GDM1 (cell line): ENCODE data around the gene TUBB2B.

Experiments used
- DNase-seq: peaks from one replicate; lab custom pipeline; 2025; lab: John Stamatoyannopoulos, UW

TUBB2B gene

DNA sequence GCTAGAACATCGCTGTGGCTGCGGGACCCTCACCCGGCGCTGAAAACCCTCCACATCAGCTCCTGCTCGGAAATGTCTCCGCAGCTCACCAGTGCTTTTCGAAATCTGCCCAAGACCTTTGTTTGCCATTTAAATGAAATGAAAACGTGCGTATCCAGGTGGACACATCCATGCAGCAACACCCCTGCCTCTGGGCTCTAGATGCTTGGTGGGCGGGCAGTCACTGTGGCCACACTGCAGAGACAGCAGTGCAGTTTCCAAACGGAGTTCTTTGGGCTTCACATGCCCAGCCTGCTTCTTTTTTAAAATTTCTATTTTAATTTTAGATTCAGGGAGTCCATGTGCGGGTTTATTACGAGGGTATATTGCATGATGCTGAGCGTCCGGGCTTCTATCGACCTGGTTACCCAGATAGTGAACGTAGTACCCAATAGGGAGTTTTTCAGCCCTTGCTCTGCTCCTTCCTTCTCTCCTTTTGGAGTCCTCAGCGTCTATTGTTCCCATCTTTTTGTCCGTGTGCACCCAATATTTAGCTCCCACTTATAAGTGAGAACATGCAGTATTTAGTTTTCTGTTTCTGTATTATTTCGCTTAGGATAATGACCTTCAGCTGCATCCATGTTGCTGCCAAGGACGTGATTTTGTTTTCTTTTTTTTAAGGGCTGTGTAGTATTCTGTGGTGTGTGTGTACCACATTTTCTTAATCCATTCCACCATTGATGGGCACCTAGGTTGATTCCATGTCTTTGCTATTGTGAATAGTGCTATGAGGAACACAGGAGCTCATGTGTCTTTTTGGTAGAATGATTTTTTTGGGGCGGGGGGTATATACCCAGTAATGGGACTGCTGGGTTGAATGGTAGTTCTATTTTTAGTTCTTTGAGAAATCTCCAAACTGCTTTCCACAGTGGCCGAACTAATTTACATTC lies 4.8 kb upstream of the TUBB2B start:
- no peak for DNase-seq

DNA sequence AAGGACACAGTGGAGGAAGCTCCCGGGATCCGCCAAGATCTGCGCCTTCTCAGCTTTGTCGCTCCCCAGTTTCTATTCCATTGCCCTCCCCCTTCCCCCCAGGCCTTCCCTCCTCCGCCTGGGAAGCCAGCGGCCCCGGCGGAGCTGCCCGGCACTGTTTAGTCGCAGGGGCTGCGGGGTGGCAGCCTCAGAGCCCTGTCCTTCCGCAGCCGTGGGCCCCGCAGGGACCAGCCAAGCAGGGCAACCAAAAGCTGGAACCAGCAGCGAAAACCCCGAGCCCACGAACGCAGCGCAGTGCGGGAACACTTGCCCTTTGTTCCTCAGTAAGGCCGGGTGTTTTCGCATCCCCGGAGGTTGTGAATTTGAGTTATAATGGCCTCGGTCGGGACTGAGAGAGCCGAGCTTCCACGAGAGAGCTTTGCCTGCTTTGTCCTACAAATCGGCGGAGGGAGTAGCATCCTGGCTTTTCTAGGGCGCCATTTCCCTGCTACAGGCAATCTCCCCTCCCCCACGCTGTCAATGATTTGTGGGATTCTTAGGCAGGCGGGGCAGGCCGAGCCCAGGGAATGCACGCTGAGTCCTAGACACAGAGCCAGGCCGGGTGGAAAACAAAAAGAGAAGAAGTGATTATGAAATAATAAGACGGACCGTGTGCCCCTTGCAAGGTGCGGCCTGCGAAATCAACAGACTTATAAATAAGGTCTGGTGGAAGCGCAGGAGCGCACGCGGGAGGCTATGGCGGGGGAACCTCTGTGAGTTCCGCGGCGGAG lies 4.0 kb upstream of the TUBB2B start:
- no peak for DNase-seq

- no peak for DNase-seq
Observed at GRCh38 chr6:3230900-3231246, 3.4 kb upstream of the TUBB2B start.

DNA sequence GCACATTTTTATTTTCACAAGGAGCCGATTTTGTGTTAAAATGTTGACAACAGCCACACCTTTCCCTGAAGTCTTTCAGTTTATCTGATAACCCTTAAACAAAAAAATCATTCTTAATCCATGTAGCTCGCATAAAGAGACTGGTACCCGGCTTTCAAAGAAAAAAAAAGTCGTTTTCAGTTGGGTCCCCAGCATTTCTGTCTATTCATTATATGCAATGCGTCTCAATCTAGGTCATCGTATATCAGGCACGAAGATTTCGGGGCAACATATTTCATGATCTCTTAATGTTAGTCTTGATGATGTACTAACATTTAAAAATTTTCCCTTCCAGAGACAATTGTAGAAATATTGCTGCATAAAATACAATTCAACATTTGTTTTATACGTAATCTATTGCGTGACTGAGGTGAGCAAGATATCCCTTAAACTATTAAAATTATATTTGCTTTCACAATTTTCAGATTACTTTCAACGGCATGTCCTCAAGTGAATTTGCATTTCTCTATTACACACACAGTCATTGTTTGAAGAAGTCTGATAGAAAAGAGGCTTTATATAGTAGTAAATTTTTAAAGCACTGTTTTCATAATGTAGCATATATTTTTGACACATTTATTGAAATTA lies 2.9 kb upstream of the TUBB2B start:
- no peak for DNase-seq

- DNase-seq = no peak
Observed at GRCh38 chr6:3229566-3230178, 2.2 kb upstream of the TUBB2B start.

- DNase-seq = no peak
Observed at GRCh38 chr6:3228771-3229565, 1.5 kb upstream of the TUBB2B start.

DNA sequence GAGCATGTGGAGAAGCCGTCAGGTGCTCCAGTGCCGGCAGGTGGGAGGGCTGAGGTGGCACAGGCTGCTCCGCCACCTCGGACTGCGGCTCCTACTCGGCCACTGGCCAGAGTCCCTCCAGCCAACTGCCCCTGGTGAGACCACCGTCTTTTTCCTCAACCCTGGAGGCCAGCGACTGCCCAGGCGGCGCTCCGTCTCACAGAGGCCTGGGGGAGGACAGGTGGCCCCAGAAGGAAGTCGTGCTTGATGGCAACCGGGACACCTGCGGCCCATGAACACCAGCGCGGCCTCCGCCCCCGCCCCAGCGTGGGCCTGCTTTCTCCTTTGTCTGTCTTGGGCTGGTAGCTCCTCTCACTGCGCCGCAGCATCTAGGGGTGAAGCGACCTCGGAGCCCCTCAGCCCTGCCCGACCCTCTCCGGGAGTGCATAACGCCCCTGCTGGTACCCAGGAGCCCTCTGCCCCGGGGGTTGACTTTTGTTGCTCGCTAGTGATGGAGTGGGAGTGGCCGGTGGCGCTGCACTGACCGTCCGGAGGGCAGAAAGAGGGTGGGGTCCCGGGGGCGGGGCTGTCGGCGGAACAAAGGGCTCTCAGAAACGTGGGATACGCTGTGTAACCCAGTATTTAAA lies 706 bp upstream of the TUBB2B start:
- no peak for DNase-seq

GRCh38 chr6:3226481-3227362 lies 731 bp downstream of the TUBB2B start:
- DNase-seq = no peak

DNA sequence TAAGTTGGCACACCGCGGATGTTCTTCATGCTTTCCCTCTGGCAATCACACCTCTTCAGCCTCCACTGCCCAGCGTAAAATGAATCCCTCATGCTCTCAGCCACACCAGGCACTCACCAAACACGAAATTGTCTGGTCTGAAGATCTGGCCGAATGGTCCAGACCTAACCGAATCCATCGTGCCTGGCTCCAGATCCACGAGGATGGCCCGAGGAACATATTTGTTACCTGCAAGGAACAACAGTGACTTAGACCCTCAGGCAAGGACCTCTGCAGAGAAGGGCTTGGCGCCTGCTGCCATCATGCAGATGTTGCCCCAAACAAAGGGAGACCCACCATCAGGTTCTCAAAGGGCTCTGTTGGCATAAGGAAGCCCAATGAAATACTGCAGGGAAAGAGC lies 1.4 kb downstream of the TUBB2B start:
- DNase-seq = no peak

- DNase-seq = no peak
Observed at GRCh38 chr6:3222506-3223038, 4.9 kb downstream of the TUBB2B start.

DNA sequence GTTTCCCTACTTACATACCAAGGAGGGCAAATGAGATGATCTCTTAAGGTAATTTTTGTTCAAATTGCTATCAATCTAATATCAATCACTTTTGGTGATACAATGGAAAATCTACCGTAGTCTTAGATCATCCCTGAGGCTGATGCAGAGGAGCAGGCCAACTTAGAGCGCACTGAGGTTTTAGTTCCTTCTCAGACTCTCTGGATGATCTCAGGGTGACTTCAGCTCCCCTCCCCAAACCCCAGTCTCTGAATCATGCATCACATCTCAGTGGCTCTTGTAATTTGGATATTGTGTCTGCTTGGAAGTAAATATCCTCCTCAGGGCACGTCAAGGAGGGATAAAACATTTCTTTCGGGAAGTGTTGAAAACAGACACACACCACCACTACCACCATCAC lies 5.9 kb downstream of the TUBB2B start:
- DNase-seq = no peak

GRCh38 chr6:3220366-3220765 lies 7.1 kb downstream of the TUBB2B start:
- no peak for DNase-seq

DNA sequence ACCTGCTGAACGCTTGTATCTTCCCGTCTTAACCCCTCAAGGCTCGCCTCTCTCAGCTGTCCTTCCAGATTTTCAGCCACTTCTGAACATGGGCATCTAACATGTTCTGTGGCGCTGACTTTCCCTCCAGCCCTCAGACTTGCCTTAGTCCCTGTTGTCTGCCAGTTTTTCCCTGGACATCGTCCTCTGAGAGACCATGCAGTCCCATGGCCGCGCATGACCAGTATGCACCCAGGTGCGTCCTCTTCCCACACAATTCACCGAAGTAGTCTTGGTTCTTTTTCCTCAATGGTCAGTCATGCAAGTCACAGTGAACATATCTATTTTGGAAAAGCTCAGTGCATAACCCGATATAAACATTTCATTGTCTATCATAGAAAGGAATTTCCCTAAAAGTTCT lies 9.2 kb downstream of the TUBB2B start:
- no peak for DNase-seq

DNA sequence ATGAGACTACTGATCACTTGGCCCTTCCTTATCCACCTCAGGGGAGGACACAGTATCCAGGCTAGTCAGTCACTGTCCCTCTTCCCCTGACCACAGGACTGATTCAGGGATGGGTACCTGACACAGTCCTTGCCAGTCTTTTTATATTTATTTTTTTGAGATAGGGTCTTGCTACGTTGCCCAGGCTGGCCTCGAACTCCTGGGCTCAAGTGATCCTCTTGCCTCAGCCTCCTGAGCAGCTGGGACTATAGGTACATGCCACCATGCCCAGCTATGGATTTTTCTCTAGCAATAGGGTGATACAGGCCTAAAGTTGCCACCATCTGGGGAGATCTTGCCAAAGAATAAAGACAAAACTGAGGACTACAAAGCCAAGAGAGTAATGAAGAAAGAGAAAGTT lies 10.2 kb downstream of the TUBB2B start:
- no peak for DNase-seq

DNA sequence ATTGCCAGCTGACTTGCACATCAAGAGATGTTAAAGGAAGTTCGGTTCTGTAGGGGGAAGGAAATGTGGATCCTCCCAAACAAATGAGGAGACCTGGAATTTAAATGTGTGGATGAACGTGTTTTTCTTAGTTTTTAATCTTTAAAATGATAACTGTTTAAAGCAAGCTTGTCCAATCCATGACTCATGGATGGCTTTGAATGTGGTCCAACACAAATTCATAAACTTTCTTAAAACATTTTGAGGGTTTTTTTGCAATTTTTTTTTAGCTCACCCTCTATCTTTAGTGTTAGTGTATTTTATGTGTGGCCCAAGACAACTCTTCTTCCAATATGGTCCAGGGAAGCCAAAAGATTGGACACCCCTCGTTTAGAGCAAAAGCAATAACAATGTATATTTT lies 12.6 kb downstream of the TUBB2B start:
- DNase-seq = no peak

- no peak for DNase-seq
Observed at GRCh38 chr6:3213334-3213695, 14.1 kb downstream of the TUBB2B start.

DNA sequence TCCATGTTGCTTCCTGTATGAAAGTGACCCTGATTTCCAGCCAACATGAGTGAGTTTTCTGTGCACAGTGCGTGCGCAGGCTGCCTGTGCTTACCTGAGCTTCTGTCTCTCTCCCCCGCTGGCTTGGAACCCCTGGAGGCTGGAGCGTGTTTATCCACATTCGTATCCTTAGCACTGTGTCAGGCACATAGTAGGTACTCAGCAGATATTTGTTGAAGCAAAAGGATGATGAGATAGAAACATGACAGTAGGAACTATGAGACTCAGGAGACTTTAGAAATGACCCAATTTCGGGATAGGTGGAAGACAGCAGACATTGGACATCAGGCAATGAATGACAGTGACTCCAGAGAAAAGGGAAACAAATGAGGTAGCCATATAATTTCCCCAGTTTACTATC lies 15.2 kb downstream of the TUBB2B start:
- DNase-seq = no peak

- no peak for DNase-seq
Observed at GRCh38 chr6:3211681-3212080, 15.8 kb downstream of the TUBB2B start.

- no peak for DNase-seq
Observed at GRCh38 chr6:3210024-3210610, 17.3 kb downstream of the TUBB2B start.
